NT2/D1 (cell line): Measurements from ENCODE around the gene CNTN3.

ENCODE experiments used
- YY1 ChIP-seq: IDR thresholded peaks from 2 replicates; pipeline ENCODE4 v1.6.1; 2011; ENCODE audit not compliant: insufficient read length, insufficient read depth
- ZNF274 ChIP-seq: IDR thresholded peaks from 2 replicates; pipeline ENCODE4 v1.6.1; 2011; ENCODE audit warnings: mild to moderate bottlenecking, low read depth, low read length

- TF ChIP-seq YY1 (no peak), ZNF274 (no peak)
Measured at GRCh38 chr3:74633021-74633420, 18.6 kb upstream of the CNTN3 start.
